HCT116 (cell line): ENCODE results near the gene BICDL2.

Experiments used
- CTCF ChIP-seq, 3 experiments: fragments of 200-600 bp in 1 of 3; sonication (generic) in 1 of 3; IDR thresholded peaks in 2 of 3; conservative IDR thresholded peaks in 1 of 3; 2 replicates each; pipeline ENCODE4 v1.5.1; 2012 to 2017; ENCODE audit warnings: low read depth in 2 of 3, low read length in 2 of 3, antibody characterized with exemption in 1 of 3, borderline replicate concordance in 1 of 3, control low read depth in 1 of 3, mild to moderate bottlenecking in 1 of 3, mixed read lengths in 1 of 3, mixed run types in 1 of 3, moderate library complexity in 1 of 3; ENCODE audit not compliant: insufficient read depth in 1 of 3
- EGR1 ChIP-seq: IDR thresholded peaks from 2 replicates; pipeline ENCODE4 v1.6.1; 2012; ENCODE audit warnings: low read depth
- MAX ChIP-seq: IDR thresholded peaks from 2 replicates; pipeline ENCODE4 v1.6.1; 2012
- POLR2A ChIP-seq: IDR thresholded peaks from 2 replicates; pipeline ENCODE4 v1.7.0; 2011; ENCODE audit warnings: borderline replicate concordance; ENCODE audit not compliant: insufficient read depth, insufficient read length; ENCODE audit errors: extremely low read depth
- POLR2AphosphoS5 ChIP-seq: IDR thresholded peaks from 2 replicates; pipeline ENCODE4 v1.6.1; 2011; ENCODE audit warnings: mild to moderate bottlenecking, low read depth, low read length, moderate library complexity
- ZBTB33 ChIP-seq: IDR thresholded peaks from 2 replicates; pipeline ENCODE4 v1.6.1; 2011; ENCODE audit warnings: mild to moderate bottlenecking, low read length, moderate library complexity; ENCODE audit not compliant: insufficient replicate concordance; ENCODE audit errors: extremely low read depth

- TF ChIP-seq POLR2A (no peak), CTCF (IDR thresholded peaks at IDR 0.05 in 2 of 3, conservative IDR thresholded peaks at IDR 0.05 in 1 of 3; ENCODE audit: borderline replicate concordance in 1 of 3, insufficient read depth in 1 of 3, low read depth in 2 of 3, low read length in 2 of 3) (no peak), POLR2AphosphoS5 (no peak), MAX (no peak), EGR1 (no peak), ZBTB33 (no peak)
Measured at GRCh38 chr16:3074860-3075522, 38.2 kb upstream of the BICDL2 start.
